ENCODE measurements around the gene MAN1C1. TPM values are rescaled to one million over a fixed set of nuclear protein-coding genes. Genes with fewer than 3 reads are reported as not detected.

Gene MAN1C1
- total RNA-seq, 1 donor from 2014 or later, result 20.4 TPM

GRCh38 chr1:25814549-25815087 is 198.0 kb downstream of the MAN1C1 start:
- TF ChIP-seq CTCF (IDR thresholded peaks at IDR 0.05), result no peak

GRCh38 chr1:25815208-25816111 is 198.9 kb downstream of the MAN1C1 start:
- Histone ChIP-seq H3K27me3 (ENCODE audit: low read depth) (no peaks in the 10 kb centered on the region), H3K27ac (no peak overlapping the region), H3K9me3 (no peaks in the 10 kb centered on the region), H3K4me3 (no peak overlapping the region), H3K4me1 (peaks cover 23% of the 10 kb centered on the region), H3K36me3 (peaks cover 52% of the 10 kb centered on the region)
- intact Hi-C loops (cut with DNase I), result no loop called here
- DNase-seq (no peak), ATAC-seq (no peak)
- no peak for TF ChIP-seq CTCF (IDR thresholded peaks at IDR 0.05)

More at GRCh38 chr1:25814549-25815087, 198.0 kb downstream of the MAN1C1 start:
- Histone ChIP-seq H3K36me3 (peaks cover 61% of the 10 kb centered on the region), H3K27me3 (ENCODE audit: low read depth) (no peaks in the 10 kb centered on the region), H3K4me1 (peaks cover 31% of the 10 kb centered on the region), H3K4me3 (no peak overlapping the region), H3K27ac (no peak overlapping the region), H3K9me3 (no peaks in the 10 kb centered on the region)
- ATAC-seq, result no peak
- no peak for DNase-seq
- intact Hi-C loops (cut with DNase I), result no loop called here

- Histone ChIP-seq H3K4me3 (no peak overlapping the region), H3K4me1 (peaks cover 22% of the 10 kb centered on the region), H3K36me3 (peaks cover 45% of the 10 kb centered on the region), H3K27ac (no peak overlapping the region), H3K27me3 (ENCODE audit: low read depth) (no peaks in the 10 kb centered on the region), H3K9me3 (no peaks in the 10 kb centered on the region)
- TF ChIP-seq CTCF (IDR thresholded peaks at IDR 0.05), result no peak
- no peak for DNase-seq
- intact Hi-C loops (cut with DNase I), result no loop called here
- no peak for ATAC-seq
These were observed 199.6 kb downstream of the MAN1C1 start for GRCh38 chr1:25816112-25816718.

GRCh38 chr1:25817840-25818501 is 201.4 kb downstream of the MAN1C1 start:
- Histone ChIP-seq H3K36me3 (peaks cover 33% of the 10 kb centered on the region), H3K4me3 (no peak overlapping the region), H3K9me3 (no peaks in the 10 kb centered on the region), H3K27me3 (ENCODE audit: low read depth) (no peaks in the 10 kb centered on the region), H3K27ac (peak overlapping the region; percentile 5), H3K4me1 (peaks cover 29% of the 10 kb centered on the region)
- DNase-seq (no peak), ATAC-seq (no peak)
- no peak for TF ChIP-seq CTCF (IDR thresholded peaks at IDR 0.05)
- intact Hi-C loops (cut with DNase I), result no loop called here

- H3K4me1 ChIP-seq, result peaks cover 29% of the 10 kb centered on the region
- H3K4me3 ChIP-seq, result peak overlapping the region; percentile 98
- H3K9me3 ChIP-seq, result no peaks in the 10 kb centered on the region
- no peak for TF ChIP-seq CTCF (IDR thresholded peaks at IDR 0.05)
- H3K27ac ChIP-seq, result peak overlapping the region; percentile 92
- intact Hi-C loops (cut with DNase I), result no loop called here
- no peaks in the 10 kb centered on the region for H3K27me3 ChIP-seq (ENCODE audit: low read depth)
- ATAC-seq (no peak), DNase-seq (no peak)
- H3K36me3 ChIP-seq, result peaks cover 28% of the 10 kb centered on the region
These were observed 202.0 kb downstream of the MAN1C1 start for GRCh38 chr1:25818569-25818968.
